Parathyroid adenoma (tissue), 2 donors: ENCODE data around the gene SPATA2L.

Experiments used
- H2AFZ ChIP-seq: fragments of 300-600 bp; sonication (generic); one replicate; pipeline ENCODE4 v1.7.0; 2017; ENCODE audit warnings: antibody characterized with exemption, mild to moderate bottlenecking
- H3K27ac ChIP-seq: fragments of 300-600 bp; sonication (generic); one replicate; pipeline ENCODE4 v1.7.0; 2017
- H3K27me3 ChIP-seq: fragments of 300-600 bp; sonication (generic); one replicate; pipeline ENCODE4 v1.7.0; 2017; ENCODE audit warnings: low read length; ENCODE audit not compliant: control insufficient read depth, insufficient read depth
- H3K36me3 ChIP-seq: fragments of 300-600 bp; sonication (generic); one replicate; pipeline ENCODE4 v1.7.0; 2017; ENCODE audit warnings: low read length; ENCODE audit not compliant: control insufficient read depth, insufficient read depth
- H3K4me1 ChIP-seq: fragments of 300-600 bp; sonication (generic); one replicate; pipeline ENCODE4 v1.7.0; 2017; ENCODE audit warnings: control low read depth
- H3K4me2 ChIP-seq: fragments of 300-600 bp; sonication (generic); one replicate; pipeline ENCODE4 v1.7.0; 2017; ENCODE audit warnings: low read length
- H3K4me3 ChIP-seq: fragments of 300-600 bp; sonication (generic); one replicate; pipeline ENCODE4 v1.7.0; 2017; ENCODE audit warnings: low read depth, low read length
- H3K79me2 ChIP-seq: fragments of 300-600 bp; sonication (generic); one replicate; pipeline ENCODE4 v1.7.0; 2017; ENCODE audit warnings: control low read depth
- H3K9ac ChIP-seq: fragments of 300-600 bp; sonication (generic); one replicate; pipeline ENCODE4 v1.7.0; 2017; ENCODE audit warnings: mild to moderate bottlenecking
- H3K9me3 ChIP-seq: fragments of 300-600 bp; sonication (generic); one replicate; pipeline ENCODE4 v1.7.0; 2017; ENCODE audit warnings: low read length; ENCODE audit not compliant: control insufficient read depth
- TF ChIP-seq, protein P1 (sequence below): fragments of 300-600 bp; sonication (generic); IDR thresholded peaks from one replicate; pipeline ENCODE4 v1.7.0; 2017; ENCODE audit warnings: antibody characterized with exemption, mild to moderate bottlenecking
- donor health status: primary hyperparathyroidism.

The SPATA2L gene

GRCh38 chr16:89746043-89746442 is 44.5 kb upstream of the SPATA2L start:
- Histone ChIP-seq H3K27me3 (no peaks in the 10 kb centered on the region), H3K4me3 (no peak overlapping the region), H3K9ac (no peak overlapping the region), H3K4me2 (no peak overlapping the region), H3K79me2 (no peaks in the 10 kb centered on the region), H3K36me3 (no peaks in the 10 kb centered on the region), H3K9me3 (no peaks in the 10 kb centered on the region), H2AFZ (no peak overlapping the region), H3K4me1 (no peaks in the 10 kb centered on the region), H3K27ac (no peak overlapping the region)
- TF ChIP-seq, protein P1, sequence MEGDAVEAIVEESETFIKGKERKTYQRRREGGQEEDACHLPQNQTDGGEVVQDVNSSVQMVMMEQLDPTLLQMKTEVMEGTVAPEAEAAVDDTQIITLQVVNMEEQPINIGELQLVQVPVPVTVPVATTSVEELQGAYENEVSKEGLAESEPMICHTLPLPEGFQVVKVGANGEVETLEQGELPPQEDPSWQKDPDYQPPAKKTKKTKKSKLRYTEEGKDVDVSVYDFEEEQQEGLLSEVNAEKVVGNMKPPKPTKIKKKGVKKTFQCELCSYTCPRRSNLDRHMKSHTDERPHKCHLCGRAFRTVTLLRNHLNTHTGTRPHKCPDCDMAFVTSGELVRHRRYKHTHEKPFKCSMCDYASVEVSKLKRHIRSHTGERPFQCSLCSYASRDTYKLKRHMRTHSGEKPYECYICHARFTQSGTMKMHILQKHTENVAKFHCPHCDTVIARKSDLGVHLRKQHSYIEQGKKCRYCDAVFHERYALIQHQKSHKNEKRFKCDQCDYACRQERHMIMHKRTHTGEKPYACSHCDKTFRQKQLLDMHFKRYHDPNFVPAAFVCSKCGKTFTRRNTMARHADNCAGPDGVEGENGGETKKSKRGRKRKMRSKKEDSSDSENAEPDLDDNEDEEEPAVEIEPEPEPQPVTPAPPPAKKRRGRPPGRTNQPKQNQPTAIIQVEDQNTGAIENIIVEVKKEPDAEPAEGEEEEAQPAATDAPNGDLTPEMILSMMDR = no peak

DNA sequence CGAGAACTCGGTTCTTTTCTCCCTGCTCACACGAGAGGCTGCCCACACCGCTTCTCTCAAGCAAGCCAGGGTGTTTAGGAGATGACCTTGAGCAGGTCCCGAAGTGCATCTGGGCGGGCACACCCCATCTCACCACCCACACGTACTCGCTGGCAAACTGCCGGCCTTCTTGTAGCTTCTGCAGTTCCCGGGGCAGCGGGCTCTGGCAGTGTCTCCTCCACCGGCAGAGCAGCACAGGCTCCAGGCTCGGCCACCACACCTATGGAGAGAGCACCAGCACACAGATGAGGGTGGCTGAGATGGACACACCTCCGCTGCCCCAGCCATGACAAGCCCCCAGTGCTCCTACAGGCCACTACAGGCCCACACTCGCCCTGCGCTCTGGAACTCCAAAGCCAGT is 43.3 kb upstream of the SPATA2L start:
- Histone ChIP-seq H3K27me3 (no peaks in the 10 kb centered on the region), H3K4me3 (no peak overlapping the region), H3K9ac (no peak overlapping the region), H3K27ac (no peak overlapping the region), H3K9me3 (no peaks in the 10 kb centered on the region), H3K4me1 (no peaks in the 10 kb centered on the region), H3K4me2 (no peak overlapping the region), H2AFZ (no peak overlapping the region), H3K36me3 (no peaks in the 10 kb centered on the region), H3K79me2 (no peaks in the 10 kb centered on the region)
- TF ChIP-seq, protein P1 = no peak

GRCh38 chr16:89742948-89743347 is 41.4 kb upstream of the SPATA2L start:
- Histone ChIP-seq H3K4me3 (no peak overlapping the region), H3K9me3 (no peaks in the 10 kb centered on the region), H2AFZ (no peak overlapping the region), H3K4me1 (no peaks in the 10 kb centered on the region), H3K79me2 (no peaks in the 10 kb centered on the region), H3K4me2 (no peak overlapping the region), H3K27me3 (no peaks in the 10 kb centered on the region), H3K36me3 (no peaks in the 10 kb centered on the region), H3K9ac (no peak overlapping the region), H3K27ac (no peak overlapping the region)
- TF ChIP-seq, protein P1 = no peak

DNA sequence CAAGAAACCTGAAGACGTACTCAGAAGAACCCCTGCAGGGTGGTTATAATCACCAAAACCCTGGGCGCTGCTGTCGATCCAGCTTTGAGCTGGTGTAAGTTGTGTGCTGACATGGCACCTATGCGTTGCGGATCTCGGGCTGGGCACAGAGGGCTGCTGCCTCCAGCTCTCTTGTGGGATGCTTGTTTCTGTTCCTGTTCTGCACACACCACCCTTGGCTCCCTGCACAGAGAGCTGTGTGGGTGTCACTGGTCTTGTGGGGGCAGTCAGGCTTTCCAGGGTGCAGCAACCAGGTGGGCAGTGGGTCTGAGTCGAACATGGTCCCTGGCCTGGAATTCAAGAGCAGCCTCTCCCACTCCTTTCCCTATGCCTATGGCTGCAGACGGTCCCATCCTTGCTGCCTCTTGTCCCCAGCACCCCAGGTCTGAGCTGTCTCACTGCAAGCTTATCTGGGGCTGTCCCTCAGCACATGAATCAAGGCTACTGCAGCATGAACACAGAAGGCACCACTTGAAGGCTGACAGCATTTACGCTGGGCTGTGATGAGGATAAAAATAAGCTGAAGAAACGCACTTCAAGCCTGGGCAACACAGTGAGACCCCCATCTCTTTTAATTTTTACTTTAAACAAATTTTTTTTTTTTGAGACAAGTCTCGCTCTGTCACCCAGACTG is 40.0 kb upstream of the SPATA2L start:
- no peak overlapping the region for H2AFZ ChIP-seq
- no peaks in the 10 kb centered on the region for H3K79me2 ChIP-seq
- H3K4me1 ChIP-seq = no peaks in the 10 kb centered on the region
- no peak overlapping the region for H3K9ac ChIP-seq
- TF ChIP-seq, protein P1 = no peak
- no peak overlapping the region for H3K4me3 ChIP-seq
- H3K36me3 ChIP-seq = no peaks in the 10 kb centered on the region
- H3K9me3 ChIP-seq = no peaks in the 10 kb centered on the region
- H3K27me3 ChIP-seq = no peaks in the 10 kb centered on the region
- no peak overlapping the region for H3K4me2 ChIP-seq
- no peak overlapping the region for H3K27ac ChIP-seq

DNA sequence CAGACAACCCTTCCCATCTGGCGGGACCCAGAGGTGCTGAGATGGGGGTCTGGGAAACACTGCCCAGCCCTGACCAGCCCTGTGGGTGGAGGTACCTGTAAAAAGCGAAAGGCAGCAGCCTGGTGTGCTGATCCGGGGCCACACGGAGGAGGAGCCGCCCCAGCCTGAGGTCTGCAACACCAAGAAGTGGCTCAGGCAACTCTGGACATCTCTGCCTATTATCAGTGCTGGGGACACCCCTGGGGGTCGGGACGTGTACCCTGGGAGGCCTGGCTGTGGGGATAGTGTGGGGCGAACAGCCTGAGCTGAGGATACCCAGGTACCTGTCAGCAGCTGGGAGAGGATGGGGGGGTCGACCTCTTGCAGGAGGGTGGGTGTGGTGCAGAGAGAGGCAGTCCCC is 37.9 kb upstream of the SPATA2L start:
- no peak overlapping the region for H2AFZ ChIP-seq
- H3K27ac ChIP-seq = no peak overlapping the region
- H3K4me1 ChIP-seq = no peaks in the 10 kb centered on the region
- TF ChIP-seq, protein P1 = no peak
- H3K27me3 ChIP-seq = no peaks in the 10 kb centered on the region
- H3K9me3 ChIP-seq = no peaks in the 10 kb centered on the region
- H3K9ac ChIP-seq = no peak overlapping the region
- no peak overlapping the region for H3K4me3 ChIP-seq
- H3K79me2 ChIP-seq = no peaks in the 10 kb centered on the region
- no peaks in the 10 kb centered on the region for H3K36me3 ChIP-seq
- no peak overlapping the region for H3K4me2 ChIP-seq
